Urinary bladder (tissue), 4 donors: ENCODE measurements around the gene SH3RF3. TPM values are rescaled to one million over a fixed set of nuclear protein-coding genes. Genes with fewer than 3 reads are reported as not detected.

ENCODE experiments used
- DNase-seq: peaks from one replicate; pipeline ENCODE4 v3.0.0-alpha.2; 2015; ENCODE audit errors: extremely low spot score
- H3K27ac ChIP-seq: one replicate; pipeline ENCODE4 v1.5.1; 2013; ENCODE audit warnings: low read depth, mild to moderate bottlenecking, moderate library complexity
- H3K36me3 ChIP-seq: one replicate; pipeline ENCODE4 v1.6.1; 2013; ENCODE audit warnings: mild to moderate bottlenecking, moderate library complexity; ENCODE audit not compliant: insufficient read depth
- H3K4me1 ChIP-seq: one replicate; pipeline ENCODE4 v1.6.1; 2013; ENCODE audit warnings: mild to moderate bottlenecking, moderate library complexity; ENCODE audit not compliant: insufficient read depth
- H3K4me3 ChIP-seq: one replicate; pipeline ENCODE4 v1.5.1; 2013; ENCODE audit warnings: low read depth, low read length
- WGBS: extraction: QIAGEN DNeasy Blood & Tissue Kit; methylation state at CpG from one replicate; pipeline ENCODE4 v1.1.7; 2013; 5-methylcytosine and 5-hydroxymethylcytosine counted together
- polyA plus RNA-seq: library from polyadenylated mRNA; stranded (reverse); fragments of 200-250 nt; gene quantifications from one replicate; pipeline ENCODE4 v1.2.3, GENCODE V29; 2013
- total RNA-seq: library from RNA; depleted of rRNA; stranded (reverse); fragments of >200 nt; gene quantifications from one replicate; pipeline ENCODE4 v1.2.3, GENCODE V29; 2014
- donor health status: healthy with polysubstance abuse.
- donor health status: healthy.

SH3RF3 gene
- total and polyA plus RNA-seq, 2 donors, result 3.6 to 12.6 TPM

- no peak for DNase-seq
- 80% methylated on average over 6 of the region's 6 CpGs for WGBS
These were observed 8.6 kb downstream of the SH3RF3 start for GRCh38 chr2:109137616-109138015.

GRCh38 chr2:109138449-109138848 is 9.4 kb downstream of the SH3RF3 start:
- 82% methylated on average over 2 of the region's 2 CpGs for WGBS
- Histone ChIP-seq H3K4me1 (no peaks in the 10 kb centered on the region), H3K27ac (no peak overlapping the region), H3K36me3 (no peaks in the 10 kb centered on the region), H3K4me3 (no peak overlapping the region)
- no peak for DNase-seq

More at GRCh38 chr2:109137616-109138015, 8.6 kb downstream of the SH3RF3 start:
- Histone ChIP-seq H3K4me1 (no peaks in the 10 kb centered on the region), H3K36me3 (no peaks in the 10 kb centered on the region), H3K27ac (no peak overlapping the region), H3K4me3 (no peak overlapping the region)

GRCh38 chr2:109139002-109139401 is 10.0 kb downstream of the SH3RF3 start:
- 92% methylated on average over 4 of the region's 4 CpGs for WGBS
- Histone ChIP-seq H3K36me3 (no peaks in the 10 kb centered on the region), H3K4me3 (no peak overlapping the region), H3K27ac (no peak overlapping the region), H3K4me1 (no peaks in the 10 kb centered on the region)
- no peak for DNase-seq

GRCh38 chr2:109139865-109140396 is 10.9 kb downstream of the SH3RF3 start:
- H3K27ac ChIP-seq, result no peak overlapping the region
- H3K36me3 ChIP-seq, result no peaks in the 10 kb centered on the region
- H3K4me3 ChIP-seq, result no peak overlapping the region
- no peak for DNase-seq
- 92% methylated on average over 10 of the region's 10 CpGs for WGBS
- H3K4me1 ChIP-seq, result no peaks in the 10 kb centered on the region

GRCh38 chr2:109141006-109141600 is 12.1 kb downstream of the SH3RF3 start:
- H3K36me3 ChIP-seq, result no peaks in the 10 kb centered on the region
- 96% methylated on average over 12 of the region's 12 CpGs for WGBS
- no peak for DNase-seq
- no peaks in the 10 kb centered on the region for H3K4me1 ChIP-seq
- H3K4me3 ChIP-seq, result no peak overlapping the region
- H3K27ac ChIP-seq, result no peak overlapping the region

- WGBS, result 91% methylated on average over 8 of the region's 8 CpGs
- no peak for DNase-seq
- Histone ChIP-seq H3K4me3 (no peak overlapping the region), H3K36me3 (no peaks in the 10 kb centered on the region), H3K27ac (no peak overlapping the region), H3K4me1 (no peaks in the 10 kb centered on the region)
These were observed 12.8 kb downstream of the SH3RF3 start for GRCh38 chr2:109141727-109142283.

GRCh38 chr2:109142416-109143210 is 13.6 kb downstream of the SH3RF3 start:
- WGBS, result 91% methylated on average over 16 of the region's 16 CpGs

GRCh38 chr2:109143214-109144187 is 14.5 kb downstream of the SH3RF3 start:
- no peaks in the 10 kb centered on the region for H3K4me1 ChIP-seq
- H3K4me3 ChIP-seq, result no peak overlapping the region
- H3K36me3 ChIP-seq, result no peaks in the 10 kb centered on the region
- WGBS, result 94% methylated on average over 13 of the region's 13 CpGs
- no peak for DNase-seq
- no peak overlapping the region for H3K27ac ChIP-seq

More at GRCh38 chr2:109142416-109143210, 13.6 kb downstream of the SH3RF3 start:
- no peak for DNase-seq
- Histone ChIP-seq H3K36me3 (no peaks in the 10 kb centered on the region), H3K27ac (no peak overlapping the region), H3K4me1 (no peaks in the 10 kb centered on the region), H3K4me3 (no peak overlapping the region)

- WGBS, result 86% methylated on average over 5 of the region's 5 CpGs
- Histone ChIP-seq H3K4me3 (no peak overlapping the region), H3K27ac (no peak overlapping the region), H3K36me3 (no peaks in the 10 kb centered on the region), H3K4me1 (no peaks in the 10 kb centered on the region)
- no peak for DNase-seq
These were observed 15.3 kb downstream of the SH3RF3 start for GRCh38 chr2:109144271-109144670.

GRCh38 chr2:109144721-109145120 is 15.7 kb downstream of the SH3RF3 start:
- WGBS, result 96% methylated on average over 15 of the region's 15 CpGs

GRCh38 chr2:109145286-109145685 is 16.3 kb downstream of the SH3RF3 start:
- Histone ChIP-seq H3K4me3 (no peak overlapping the region), H3K4me1 (no peaks in the 10 kb centered on the region), H3K27ac (no peak overlapping the region), H3K36me3 (no peaks in the 10 kb centered on the region)
- WGBS, result 96% methylated on average over 12 of the region's 12 CpGs
- no peak for DNase-seq

More at GRCh38 chr2:109144721-109145120, 15.7 kb downstream of the SH3RF3 start:
- H3K36me3 ChIP-seq, result no peaks in the 10 kb centered on the region
- no peaks in the 10 kb centered on the region for H3K4me1 ChIP-seq
- no peak overlapping the region for H3K27ac ChIP-seq
- no peak for DNase-seq
- H3K4me3 ChIP-seq, result no peak overlapping the region

- H3K4me3 ChIP-seq, result no peak overlapping the region
- no peak for DNase-seq
- no peak overlapping the region for H3K27ac ChIP-seq
- 93% methylated on average over 7 of the region's 7 CpGs for WGBS
- H3K36me3 ChIP-seq, result no peaks in the 10 kb centered on the region
- peaks cover 1% of the 10 kb centered on the region for H3K4me1 ChIP-seq
These were observed 18.4 kb downstream of the SH3RF3 start for GRCh38 chr2:109147405-109147804.
